Transverse colon (tissue), 4 donors: ENCODE measurements around the gene ATF7IP2. TPM values are rescaled to one million over a fixed set of nuclear protein-coding genes. Genes with fewer than 3 reads are reported as not detected.
"Not testable (repeated sequence)": the region's sequence is repeated elsewhere in the genome, so short reads cannot be mapped to it uniquely, and the experiment has no call there.

ENCODE experiments used
- DNase-seq: peaks from one replicate; pipeline ENCODE4 v3.0.0-alpha.2; 2019
- H3K27ac ChIP-seq, 4 donors: fragments of 200-600 bp; sonication (generic); 2 replicates each; pipeline ENCODE4 v1.5.1; 2016 to 2018; ENCODE audit warnings: inconsistent platforms in 4 of 4
- H3K27me3 ChIP-seq: fragments of 200-600 bp; sonication (generic); 2 replicates; pipeline ENCODE4 v1.5.1; 2017; ENCODE audit warnings: inconsistent platforms
- H3K36me3 ChIP-seq, 4 donors: fragments of 200-600 bp; sonication (generic); 2 replicates each; pipeline ENCODE4 v1.5.1; 2017 to 2019; ENCODE audit warnings: inconsistent platforms in 4 of 4
- H3K4me1 ChIP-seq, 4 donors: fragments of 200-600 bp; sonication (generic); 2 replicates each; pipeline ENCODE4 v1.5.1; 2017 to 2020; ENCODE audit warnings: inconsistent platforms in 4 of 4
- H3K4me3 ChIP-seq, 4 donors: fragments of 200-600 bp; sonication (generic); 1 replicate in 1 of 4; 2 replicates in 3 of 4; pipeline versions ENCODE4 v1.5.1 to v1.6.1; 2017 to 2019; ENCODE audit warnings: inconsistent platforms in 4 of 4
- H3K9me3 ChIP-seq, 2 donors: fragments of 200-600 bp; sonication (generic); 2 replicates each; pipeline ENCODE4 v1.5.1; 2017 to 2019; ENCODE audit warnings: inconsistent platforms in 2 of 2
- EP300 ChIP-seq: sonication (generic); formaldehyde crosslinking; IDR thresholded peaks from one replicate; pipeline ENCODE4 v1.6.1; 2017; ENCODE audit warnings: antibody characterized with exemption, low read depth
- POLR2A ChIP-seq: fragments of 450-650 bp; IDR thresholded peaks from one replicate; pipeline ENCODE4 v1.6.1; 2016; ENCODE audit warnings: antibody characterized with exemption, mild to moderate bottlenecking, moderate library complexity
- POLR2AphosphoS5 ChIP-seq, 3 donors: sonication (generic); formaldehyde crosslinking; IDR thresholded peaks; one replicate each; pipeline ENCODE4 v1.6.1; 2016; ENCODE audit warnings: antibody characterized with exemption in 3 of 3
- WGBS, 2 donors: methylation state at CpG; one replicate each; pipeline ENCODE4 v1.1.5; 2018; ENCODE audit warnings: low coverage in 1 of 2; 5-methylcytosine and 5-hydroxymethylcytosine counted together
- in situ Hi-C, 4 donors: fragments of 200-750 bp; cut with MboI; loops; one replicate each; pipeline versions ENCODE4 v1.15.0 to v1.15.1; 2017; ENCODE audit warnings: low sequenced_read_pairs in 3 of 4, low pct_ligation_motif_present in 1 of 4, low pct_unique_long_range_greater_than_20kb in 1 of 4
- intact Hi-C: fragments of 100-400 bp; cut with DNase I; formaldehyde crosslinking; loops from one replicate; pipeline ENCODE4 v1.15.1; 2023; ENCODE audit warnings: low total_unique reads
- total RNA-seq, 4 donors: library from RNA; depleted of rRNA; stranded (reverse); fragments of >200 nt; gene quantifications; one replicate each; pipeline ENCODE4 v1.1.0, GENCODE V29; 2016
- TF ChIP-seq, protein P1 (sequence below), 5 experiments: fragments of 200-600 bp in 3 of 5; fragments of 450-650 bp in 2 of 5; sonication (generic) in 3 of 5; IDR thresholded peaks; 1 replicate in 2 of 5; 2 replicates in 3 of 5; pipeline ENCODE4 v1.5.1; 2016 to 2017; ENCODE audit warnings: antibody characterized with exemption in 5 of 5, inconsistent platforms in 3 of 5, mild to moderate bottlenecking in 2 of 5, moderate library complexity in 1 of 5

ATF7IP2 gene
- total RNA-seq, 4 donors from 2014 or later = 1.5 to 22.9 (median 10.8) TPM

DNA sequence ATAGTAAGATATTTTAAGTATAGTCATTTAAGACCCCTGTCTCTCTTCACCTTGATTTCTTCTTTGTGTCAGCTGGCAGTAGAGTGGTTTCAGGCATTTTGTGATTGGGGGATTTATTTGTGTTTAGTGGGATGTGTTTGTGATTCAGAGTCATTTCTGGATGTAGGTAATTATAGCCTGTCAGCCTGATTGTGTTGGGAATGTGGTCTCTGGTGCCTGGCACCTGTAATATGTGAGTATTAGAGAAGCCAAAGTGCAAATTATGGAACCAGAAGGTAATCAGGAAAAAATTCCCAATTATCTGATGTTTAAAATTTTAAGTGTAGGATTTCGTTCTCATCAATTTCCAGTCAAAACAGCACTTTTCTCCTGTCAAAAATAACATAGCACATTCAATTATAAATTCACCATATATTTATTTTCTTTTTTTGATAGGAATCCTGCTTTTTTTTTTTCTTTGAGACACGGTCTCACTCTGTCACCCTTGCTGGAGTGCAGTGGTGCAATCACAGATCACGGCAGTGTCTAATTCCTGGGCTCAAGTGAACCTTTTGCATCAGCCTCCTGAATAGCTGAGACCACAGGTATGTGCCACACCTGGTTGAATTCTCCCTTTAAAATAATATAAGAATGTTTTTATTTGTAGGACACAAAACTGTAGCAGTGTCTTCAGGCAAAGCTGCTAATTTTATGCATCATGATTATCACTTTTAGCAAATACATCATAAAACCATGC lies 42.7 kb downstream of the ATF7IP2 start:
- DNase-seq = no peak
- no peaks in the 10 kb centered on the region for H3K27me3 ChIP-seq
- 82 to 84% methylated on average over 3 of the region's 3 CpGs for WGBS, 2 donors
- no peak overlapping the region for H3K27ac ChIP-seq
- peaks cover 0 to 5% (median 1%) of the 10 kb centered on the region in 4 donors for H3K36me3 ChIP-seq
- intact Hi-C loops (no loop called here), in situ Hi-C loops (no loop called here)
- H3K4me1 ChIP-seq = no peaks in the 10 kb centered on the region
- H3K4me3 ChIP-seq = no peak overlapping the region
- TF ChIP-seq POLR2AphosphoS5 (IDR thresholded peaks at IDR 0.05) (no peak), EP300 (no peak), POLR2A (no peak)
- TF ChIP-seq, protein P1, sequence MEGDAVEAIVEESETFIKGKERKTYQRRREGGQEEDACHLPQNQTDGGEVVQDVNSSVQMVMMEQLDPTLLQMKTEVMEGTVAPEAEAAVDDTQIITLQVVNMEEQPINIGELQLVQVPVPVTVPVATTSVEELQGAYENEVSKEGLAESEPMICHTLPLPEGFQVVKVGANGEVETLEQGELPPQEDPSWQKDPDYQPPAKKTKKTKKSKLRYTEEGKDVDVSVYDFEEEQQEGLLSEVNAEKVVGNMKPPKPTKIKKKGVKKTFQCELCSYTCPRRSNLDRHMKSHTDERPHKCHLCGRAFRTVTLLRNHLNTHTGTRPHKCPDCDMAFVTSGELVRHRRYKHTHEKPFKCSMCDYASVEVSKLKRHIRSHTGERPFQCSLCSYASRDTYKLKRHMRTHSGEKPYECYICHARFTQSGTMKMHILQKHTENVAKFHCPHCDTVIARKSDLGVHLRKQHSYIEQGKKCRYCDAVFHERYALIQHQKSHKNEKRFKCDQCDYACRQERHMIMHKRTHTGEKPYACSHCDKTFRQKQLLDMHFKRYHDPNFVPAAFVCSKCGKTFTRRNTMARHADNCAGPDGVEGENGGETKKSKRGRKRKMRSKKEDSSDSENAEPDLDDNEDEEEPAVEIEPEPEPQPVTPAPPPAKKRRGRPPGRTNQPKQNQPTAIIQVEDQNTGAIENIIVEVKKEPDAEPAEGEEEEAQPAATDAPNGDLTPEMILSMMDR (IDR thresholded peaks at IDR 0.05) = no peak
- H3K9me3 ChIP-seq = no peaks in the 10 kb centered on the region

DNA sequence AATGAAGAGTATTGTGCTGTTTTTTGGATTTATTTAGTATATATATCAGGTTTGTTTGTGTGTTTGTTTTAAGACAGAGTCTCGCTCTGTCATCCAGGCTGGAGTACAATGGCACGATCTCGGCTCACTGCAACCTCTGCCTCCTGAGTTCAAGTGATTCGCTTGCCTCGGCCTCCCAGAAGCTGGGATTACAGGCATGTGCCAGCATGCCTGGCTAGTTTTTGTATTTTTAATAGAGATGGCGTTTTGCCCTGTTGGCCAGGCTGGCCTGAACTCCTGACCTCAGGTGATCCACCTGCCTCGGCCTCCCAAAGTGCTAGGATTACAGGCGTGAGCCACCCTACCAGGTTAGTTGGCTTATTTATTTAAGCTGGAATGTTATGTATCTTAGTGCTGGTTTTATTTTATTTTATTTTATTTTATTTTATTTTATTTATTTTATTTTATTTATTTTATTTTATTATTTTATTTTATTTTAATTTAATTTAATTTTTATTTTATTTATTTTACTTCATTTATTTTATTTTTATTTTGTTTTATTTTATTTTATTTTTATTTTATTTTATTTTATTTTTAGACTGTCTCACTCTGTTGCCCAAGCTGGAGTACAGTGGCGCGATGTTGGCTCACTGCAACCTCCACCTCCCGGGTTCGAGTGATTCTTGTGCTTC lies 43.6 kb downstream of the ATF7IP2 start:
- H3K27ac ChIP-seq, H3K9me3 ChIP-seq, H3K4me1 ChIP-seq, in situ Hi-C loops, H3K4me3 ChIP-seq, DNase-seq, H3K36me3 ChIP-seq, H3K27me3 ChIP-seq, intact Hi-C loops: not testable (repeated sequence)
- 95 to 98% methylated on average over 2 to 12 of the region's 12 CpGs for WGBS, 2 donors

DNA sequence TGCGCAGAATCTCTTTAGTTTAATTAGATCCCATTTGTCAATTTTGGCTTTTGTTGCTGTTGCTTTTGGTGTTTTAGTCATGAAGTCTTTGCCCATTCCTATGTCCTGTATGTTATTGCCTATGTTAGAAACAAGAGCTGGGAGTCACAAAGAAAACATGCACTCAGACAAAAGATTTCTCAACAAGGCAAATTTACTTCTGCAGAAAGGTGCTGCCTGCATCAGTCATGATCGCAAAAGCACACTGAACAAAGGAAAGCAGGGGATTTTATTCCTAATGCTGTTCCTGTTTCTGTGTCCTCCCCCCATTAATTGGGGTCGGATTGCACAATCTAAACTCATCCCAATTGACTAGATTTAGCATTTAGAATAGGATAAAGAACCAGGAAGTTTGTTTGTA lies 55.9 kb downstream of the ATF7IP2 start:
- H3K4me1 ChIP-seq = no peaks in the 10 kb centered on the region
- H3K4me3 ChIP-seq = no peak overlapping the region
- intact Hi-C loops (no loop called here), in situ Hi-C loops (no loop called here)
- DNase-seq = no peak
- H3K36me3 ChIP-seq = peaks cover 0 to 39% (median 15%) of the 10 kb centered on the region in 4 donors
- no peak for TF ChIP-seq EP300
- TF ChIP-seq, protein P1 (IDR thresholded peaks at IDR 0.05) = no peak
- no peak for TF ChIP-seq POLR2AphosphoS5 (IDR thresholded peaks at IDR 0.05)
- TF ChIP-seq POLR2A = no peak
- WGBS, 2 donors = 89 to 100% methylated on average over 2 to 3 of the region's 3 CpGs
- H3K9me3 ChIP-seq = peaks cover 30 to 31% of the 10 kb centered on the region in 2 donors
- no peaks in the 10 kb centered on the region for H3K27me3 ChIP-seq
- H3K27ac ChIP-seq = no peak overlapping the region

DNA sequence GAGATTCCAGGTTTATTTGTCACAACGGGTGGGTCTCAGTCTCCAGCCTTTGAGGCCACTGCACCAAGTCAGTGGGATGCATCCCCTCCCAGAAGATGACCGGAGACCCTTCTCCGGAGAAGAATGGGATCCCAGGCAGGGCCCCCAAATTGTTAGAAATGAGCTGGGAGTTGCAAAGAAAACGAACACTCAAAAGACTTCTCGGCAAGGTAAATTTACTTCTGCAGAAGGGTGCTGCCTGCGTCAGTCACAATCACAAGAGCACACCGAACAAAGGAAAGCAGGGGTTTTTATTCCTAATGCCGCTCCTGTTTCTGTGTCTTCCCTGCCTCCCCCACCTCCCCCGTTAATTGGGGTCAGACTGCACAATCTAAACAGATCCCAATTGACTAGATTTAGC lies 61.4 kb downstream of the ATF7IP2 start:
- DNase-seq = no peak
- no peak for TF ChIP-seq POLR2A
- TF ChIP-seq POLR2AphosphoS5 (IDR thresholded peaks at IDR 0.05) = no peak
- WGBS, 2 donors = 96% methylated on average over 9 of the region's 9 CpGs; no CpG with 5 or more reads in 1 of the 2 donors
- in situ Hi-C loops = no loop called here
- Histone ChIP-seq H3K27me3 (no peaks in the 10 kb centered on the region), H3K4me3 (no peak overlapping the region), H3K4me1 (no peaks in the 10 kb centered on the region), H3K36me3 (peaks cover 0 to 42% (median 8%) of the 10 kb centered on the region in 4 donors), H3K27ac (no peak overlapping the region), H3K9me3 (peaks cover 32 to 37% of the 10 kb centered on the region in 2 donors)
- intact Hi-C loops = no loop called here

DNA sequence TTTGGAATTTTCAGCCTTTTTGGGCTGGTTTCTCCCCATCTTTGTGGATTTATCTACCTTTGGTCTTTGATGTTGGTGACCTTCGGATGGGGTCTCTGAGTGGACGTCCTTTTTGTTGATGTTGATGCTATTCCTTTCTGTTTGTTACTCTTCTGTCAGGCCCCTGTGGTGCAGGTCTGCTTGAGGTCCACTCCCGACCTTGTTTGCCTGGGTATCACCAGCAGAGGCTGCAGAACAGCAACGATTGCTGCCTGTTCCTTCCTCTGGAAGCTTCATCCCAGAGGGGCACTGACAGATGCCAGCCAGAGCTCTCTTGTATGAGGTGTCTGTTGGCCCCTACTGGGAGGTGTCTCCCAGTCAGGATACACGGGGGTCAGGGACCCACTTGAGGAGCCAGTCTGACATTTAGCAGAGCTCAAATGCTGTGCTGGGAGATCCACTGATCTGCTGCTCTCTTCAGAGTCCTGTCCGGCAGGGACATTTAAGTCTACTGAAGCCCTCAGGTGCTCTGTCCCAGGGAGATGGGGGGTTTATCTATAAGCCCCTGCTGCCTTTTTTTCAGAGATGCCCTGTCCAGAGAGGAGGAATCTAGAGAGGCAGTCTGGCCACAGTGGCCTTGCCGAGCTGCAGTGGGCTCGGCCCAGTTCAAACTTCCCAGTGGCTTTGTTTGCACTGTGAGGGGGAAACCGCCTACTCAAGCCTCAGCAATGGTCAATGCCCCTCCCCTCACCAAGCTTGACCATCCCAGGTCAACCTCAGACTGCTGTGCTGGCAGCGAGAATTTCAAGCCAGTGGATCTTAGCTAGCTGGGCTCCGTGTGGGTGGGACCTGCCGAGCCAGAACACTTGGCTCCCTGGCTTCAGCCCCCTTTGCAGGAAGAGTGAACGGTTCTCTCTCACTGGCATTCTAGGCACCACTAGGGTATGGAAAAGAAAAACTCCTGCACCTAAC lies 66.6 kb downstream of the ATF7IP2 start:
- in situ Hi-C loops, H3K36me3 ChIP-seq, H3K27ac ChIP-seq, H3K27me3 ChIP-seq, DNase-seq, H3K4me3 ChIP-seq, intact Hi-C loops, H3K4me1 ChIP-seq: not testable (repeated sequence)
- WGBS, 2 donors = 96% methylated on average over 13 of the region's 13 CpGs; no CpG with 5 or more reads in 1 of the 2 donors
- peaks cover 8 to 16% of the 10 kb centered on the region in 2 donors for H3K9me3 ChIP-seq
